Right renal cortex interstitium (tissue), 3 donors: Measurements from ENCODE around the gene LAMTOR1. TPM values are rescaled to one million over a fixed set of nuclear protein-coding genes. Genes with fewer than 3 reads are reported as not detected.
"Not testable (repeated sequence)": the region's sequence is repeated elsewhere in the genome, so short reads cannot be mapped to it uniquely, and the experiment has no call there.

Source experiments
- DNase-seq, 3 donors: peaks; one replicate each; pipeline ENCODE4 v3.0.0-alpha.2; 2013; ENCODE audit warnings: low read depth in 3 of 3, low spot score in 2 of 3
- polyA plus RNA-seq, 3 donors: library from polyadenylated mRNA; unstranded; fragments of 120-200 nt; gene quantifications; one replicate each; pipeline ENCODE4 v1.2.1, GENCODE V29; 2013; ENCODE audit not compliant: insufficient read length in 3 of 3

The LAMTOR1 gene
- polyA plus RNA-seq, result 100 to 1,000 TPM; 108 to 125 (median 118) TPM

- DNase-seq, result peak; percentile 95 to 99 (median 97)
These were observed at the start of gene LAMTOR1 for GRCh38 chr11:72102946-72103753. Gene LAMTOR1 (minus strand): TSS chr11:72103297. CDS start chr11:72103224, 73 bp downstream.

GRCh38 chr11:72150882-72151281 lies 47.8 kb upstream of the LAMTOR1 start:
- no peak for DNase-seq

GRCh38 chr11:72146625-72147024 lies 43.5 kb upstream of the LAMTOR1 start:
- DNase-seq, result no peak

DNA sequence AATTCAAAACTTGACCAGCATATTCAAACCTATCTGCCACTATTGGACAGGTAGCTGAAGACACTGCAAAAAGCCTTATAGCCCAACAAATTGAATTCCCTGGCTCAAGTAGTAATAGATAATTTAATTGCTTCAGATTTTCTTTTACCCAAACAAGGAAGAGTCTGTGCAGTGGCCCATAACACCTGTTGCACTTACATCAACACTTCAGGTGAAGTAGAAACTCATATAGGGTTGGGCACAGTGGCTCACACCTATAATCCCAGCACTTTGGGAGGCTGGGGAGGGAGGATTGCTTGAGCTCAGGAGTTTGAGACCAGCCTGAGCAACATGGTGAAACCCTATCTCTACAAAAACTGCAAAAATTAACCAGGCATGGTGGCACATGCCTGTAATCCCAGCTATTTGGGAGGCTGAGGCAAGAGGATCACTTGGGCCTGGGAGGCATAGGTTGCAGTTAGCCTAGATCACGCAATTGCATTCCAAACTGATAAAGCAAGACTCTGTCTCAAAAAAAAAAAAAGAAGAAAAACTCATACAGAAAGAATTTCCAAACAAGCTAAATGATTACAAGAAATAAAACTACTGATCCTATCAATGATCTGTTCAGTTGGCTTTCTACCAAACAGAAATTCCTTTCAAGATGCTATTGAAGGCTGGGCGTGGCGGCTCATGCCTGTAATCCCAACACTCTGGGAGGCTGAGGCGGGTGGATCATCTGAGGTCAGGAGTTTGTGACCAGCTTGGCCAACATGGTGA lies 41.9 kb upstream of the LAMTOR1 start:
- DNase-seq, result no peak

GRCh38 chr11:72142543-72142942 lies 39.4 kb upstream of the LAMTOR1 start:
- not testable (repeated sequence) for DNase-seq

DNA sequence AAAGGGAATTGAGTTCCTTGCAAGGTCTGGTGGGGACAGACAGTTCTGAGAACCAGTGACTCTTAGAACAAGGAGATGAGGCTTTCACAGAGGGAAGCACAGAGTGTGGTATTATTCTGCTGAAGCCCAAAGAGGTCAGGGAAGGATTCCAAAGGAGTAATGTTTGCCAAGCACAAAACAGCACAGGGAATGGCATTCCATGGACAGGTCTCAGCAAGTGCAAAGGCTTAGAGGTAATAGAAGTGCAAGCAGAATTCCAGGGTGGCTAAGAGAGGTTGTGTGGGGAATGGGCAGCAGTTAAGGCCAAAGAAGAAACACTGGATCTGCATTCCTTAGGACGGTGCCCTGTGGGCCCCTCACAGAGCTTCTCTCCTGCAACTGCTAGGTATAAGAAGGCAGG lies 39.0 kb upstream of the LAMTOR1 start:
- not testable (repeated sequence) for DNase-seq

- no peak for DNase-seq
These were observed 38.0 kb upstream of the LAMTOR1 start for GRCh38 chr11:72141066-72141465.

- DNase-seq, result no peak
These were observed 37.6 kb upstream of the LAMTOR1 start for GRCh38 chr11:72140661-72141060.

- DNase-seq, result no peak
These were observed 36.4 kb upstream of the LAMTOR1 start for GRCh38 chr11:72139500-72139899.

- DNase-seq, result no peak
These were observed 35.8 kb upstream of the LAMTOR1 start for GRCh38 chr11:72138821-72139390.

DNA sequence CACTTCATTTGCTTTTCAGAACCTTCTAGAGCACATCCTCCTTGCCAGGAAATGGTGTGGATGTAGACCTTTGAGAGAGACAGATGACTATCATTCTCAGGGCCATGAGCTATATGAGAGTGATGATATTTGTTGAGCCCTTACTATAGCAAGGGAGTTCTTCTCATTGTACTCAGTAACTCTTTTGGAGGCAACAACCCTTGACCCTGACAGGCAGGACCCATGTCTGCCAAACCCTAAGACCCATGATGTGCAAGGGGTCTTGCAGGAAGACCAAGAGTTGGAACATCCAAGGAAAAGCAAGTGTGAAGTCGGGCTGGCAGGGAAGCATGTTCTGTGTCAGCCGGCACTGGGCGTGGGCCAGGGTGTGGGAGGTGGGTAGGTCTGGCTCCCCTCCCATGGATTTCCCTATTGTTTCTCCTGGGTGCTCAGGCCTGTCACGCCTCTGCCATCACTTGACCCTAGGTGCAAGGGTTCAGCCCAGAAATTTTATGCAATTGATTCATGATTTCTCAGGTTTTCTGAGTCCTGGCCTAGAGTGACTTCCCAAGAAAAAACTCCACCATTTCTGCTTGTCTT lies 33.7 kb upstream of the LAMTOR1 start:
- no peak for DNase-seq

DNA sequence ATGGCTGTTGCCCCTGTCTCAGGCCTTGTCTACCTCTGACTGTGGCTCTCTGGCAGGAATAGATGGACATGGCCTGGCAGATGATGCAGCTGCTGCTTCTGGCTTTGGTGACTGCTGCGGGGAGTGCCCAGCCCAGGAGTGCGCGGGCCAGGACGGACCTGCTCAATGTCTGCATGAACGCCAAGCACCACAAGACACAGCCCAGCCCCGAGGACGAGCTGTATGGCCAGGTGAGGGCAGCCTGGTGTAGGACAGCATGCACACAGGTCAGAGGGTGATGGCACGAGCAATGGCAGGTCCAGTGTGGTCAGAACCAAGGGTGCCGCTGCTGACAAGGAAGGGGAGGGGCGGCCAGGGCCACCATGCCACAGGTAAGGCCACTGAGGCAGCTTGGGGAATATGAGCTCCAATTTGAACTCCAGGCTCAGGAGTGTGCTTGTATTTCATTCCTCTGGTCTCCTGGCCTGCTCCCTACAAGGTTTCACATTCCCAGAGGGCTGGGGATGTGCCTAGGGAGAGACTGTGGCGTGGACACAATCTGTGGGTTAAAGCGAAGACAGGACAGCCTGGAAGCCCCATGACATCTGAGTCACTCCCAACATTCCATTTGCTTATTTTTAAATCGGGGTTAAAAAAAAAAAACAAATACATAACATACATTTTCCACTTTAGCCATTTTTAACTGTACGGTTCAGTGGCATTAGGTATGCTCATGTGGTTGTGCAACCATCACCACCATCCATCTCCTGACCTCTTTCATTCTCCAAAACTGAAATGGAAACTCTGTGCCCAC lies 33.0 kb upstream of the LAMTOR1 start:
- no peak for DNase-seq

- not testable (repeated sequence) for DNase-seq
These were observed 32.4 kb upstream of the LAMTOR1 start, which contains the start of gene FOLR3 for GRCh38 chr11:72135473-72135872. Gene FOLR3 (plus strand): TSS chr11:72135725. CDS start chr11:72135953, 228 bp downstream.

GRCh38 chr11:72132646-72133045 lies 29.5 kb upstream of the LAMTOR1 start:
- no peak for DNase-seq

GRCh38 chr11:72129381-72129780 lies 26.3 kb upstream of the LAMTOR1 start:
- DNase-seq, result no peak

GRCh38 chr11:72127923-72128322 lies 24.8 kb upstream of the LAMTOR1 start:
- DNase-seq, result no peak

- no peak for DNase-seq
These were observed 22.9 kb upstream of the LAMTOR1 start for GRCh38 chr11:72125956-72126355.

- DNase-seq, result no peak
These were observed 20.9 kb upstream of the LAMTOR1 start for GRCh38 chr11:72124046-72124445.

- no peak for DNase-seq
These were observed 20.1 kb upstream of the LAMTOR1 start for GRCh38 chr11:72123117-72123653.

GRCh38 chr11:72122607-72123006 lies 19.5 kb upstream of the LAMTOR1 start:
- no peak for DNase-seq
